Colon (tissue), 2 donors: ENCODE measurements around the gene LDAH.
"Not testable (repeated sequence)": the region's sequence is repeated elsewhere in the genome, so short reads cannot be mapped to it uniquely, and the experiment has no call there.

Source experiments
- FAIRE-seq: peaks from 2 replicates; lab custom pipeline; 2012; peaks lifted over from hg19 to GRCh38; lab: Jason Lieb, UNC
- donor health status: control.
- donor health status: control.

LDAH gene

DNA sequence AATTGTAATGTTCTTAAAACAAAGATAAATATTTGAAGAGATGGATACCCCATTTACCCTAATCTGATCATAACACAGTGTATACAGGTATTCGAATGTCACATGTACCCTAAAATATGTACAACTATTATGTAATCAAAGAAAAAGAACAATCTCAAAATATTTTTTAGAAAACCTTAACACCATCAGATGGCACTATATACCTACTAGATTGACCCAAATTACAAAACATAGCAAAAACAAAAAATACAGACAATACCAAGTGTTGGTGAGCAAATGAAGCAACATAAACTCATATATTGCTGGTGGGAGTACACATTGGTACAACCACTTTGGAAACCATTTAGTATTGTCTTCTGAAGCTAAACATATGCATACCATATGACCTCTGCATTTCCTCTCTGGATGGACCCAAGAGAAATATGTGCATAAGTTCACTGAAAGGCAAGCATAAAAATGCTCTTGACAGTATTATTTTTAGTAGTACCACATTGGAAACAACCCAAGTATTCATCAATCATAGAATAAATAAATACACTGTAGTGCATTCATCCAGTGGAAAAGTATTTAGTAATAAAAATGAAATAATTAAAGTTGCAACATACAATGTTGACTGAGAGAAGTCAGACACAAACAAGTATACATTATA lies 100.2 kb downstream of the LDAH start:
- FAIRE-seq = no peak

- FAIRE-seq = no peak
These were observed 105.3 kb downstream of the LDAH start for GRCh38 chr2:20717641-20718040.

DNA sequence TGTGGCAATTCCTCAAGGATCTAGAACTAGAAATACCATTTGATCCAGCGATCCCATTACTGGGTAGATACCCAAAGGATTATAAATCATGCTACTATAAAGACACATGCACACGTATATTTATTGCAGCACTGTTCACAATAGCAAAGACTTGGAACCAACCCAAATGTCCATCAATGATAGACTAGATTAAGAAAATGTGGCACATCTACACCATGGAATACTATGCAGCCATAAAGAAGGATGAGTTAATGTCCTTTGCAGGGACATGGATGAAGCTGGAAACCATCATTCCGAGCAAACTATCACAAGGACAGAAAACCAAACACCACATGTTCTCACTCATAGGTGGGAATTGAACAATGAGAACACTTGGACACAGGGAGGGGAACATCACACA lies 106.7 kb downstream of the LDAH start:
- FAIRE-seq = not testable (repeated sequence)

- not testable (repeated sequence) for FAIRE-seq
These were observed 108.5 kb downstream of the LDAH start for GRCh38 chr2:20714412-20714811.

DNA sequence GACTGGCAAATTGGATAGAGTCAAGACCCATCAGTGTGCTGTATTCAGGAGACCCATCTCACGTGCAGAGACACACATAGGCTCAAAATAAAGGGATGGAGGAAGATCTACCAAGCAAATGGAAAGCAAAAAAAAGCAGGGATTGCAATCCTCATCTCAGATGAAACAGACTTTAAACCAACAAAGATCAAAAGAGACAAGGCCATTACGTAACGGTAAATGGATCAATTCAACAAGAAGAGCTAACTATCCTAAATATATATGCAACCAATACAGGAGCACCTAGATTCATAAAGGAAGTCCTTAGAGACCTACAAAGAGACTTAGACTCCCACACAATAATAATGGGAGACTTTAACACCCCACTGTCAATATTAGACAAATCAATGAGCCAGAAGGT lies 109.3 kb downstream of the LDAH start:
- not testable (repeated sequence) for FAIRE-seq

- FAIRE-seq = not testable (repeated sequence)
These were observed 111.3 kb downstream of the LDAH start for GRCh38 chr2:20711641-20712040.

- no peak for FAIRE-seq
These were observed 115.3 kb downstream of the LDAH start for GRCh38 chr2:20707601-20708000.

- FAIRE-seq = no peak
These were observed 116.1 kb downstream of the LDAH start for GRCh38 chr2:20706786-20707185.

DNA sequence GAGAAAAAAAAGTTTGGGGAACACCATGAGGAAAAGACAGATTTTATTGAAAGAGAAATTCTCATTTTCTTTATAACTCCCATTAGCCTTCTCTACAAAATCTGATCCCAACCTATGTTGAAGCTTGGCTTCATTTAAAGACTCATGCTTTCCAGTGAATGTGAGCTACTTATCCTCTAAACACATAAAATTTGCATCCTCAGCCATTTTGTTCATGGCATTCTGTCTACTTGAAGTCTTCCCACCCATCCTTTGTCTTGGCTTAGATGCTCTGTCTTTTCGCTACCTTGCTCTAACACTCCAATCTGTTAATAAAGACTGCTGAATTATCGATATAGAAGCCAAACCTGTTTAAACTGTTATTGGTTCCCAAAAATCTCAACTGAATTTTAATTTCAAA lies 116.7 kb downstream of the LDAH start:
- FAIRE-seq = no peak

- no peak for FAIRE-seq
These were observed 118.0 kb downstream of the LDAH start for GRCh38 chr2:20704886-20705285.

DNA sequence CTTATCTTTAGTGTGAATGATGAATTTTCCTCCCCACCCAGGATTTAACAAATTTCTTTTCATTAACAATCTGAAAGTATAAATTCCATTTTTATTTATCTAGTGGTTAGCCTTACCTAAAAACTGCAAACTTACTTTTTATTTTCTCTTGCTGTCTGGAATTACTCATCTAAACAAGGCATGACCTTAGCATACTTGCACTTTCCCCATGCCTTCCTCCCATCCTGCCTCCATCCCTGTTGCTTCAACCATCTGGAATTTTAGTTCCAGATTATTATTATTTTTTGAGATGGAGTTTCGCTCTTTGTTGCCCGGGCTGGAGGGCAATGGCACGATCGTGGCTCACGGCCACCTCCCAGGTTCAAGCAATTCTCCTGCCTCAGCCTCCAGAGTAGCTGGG lies 120.3 kb downstream of the LDAH start:
- no peak for FAIRE-seq

GRCh38 chr2:20698916-20699613 lies 123.8 kb downstream of the LDAH start:
- no peak for FAIRE-seq

DNA sequence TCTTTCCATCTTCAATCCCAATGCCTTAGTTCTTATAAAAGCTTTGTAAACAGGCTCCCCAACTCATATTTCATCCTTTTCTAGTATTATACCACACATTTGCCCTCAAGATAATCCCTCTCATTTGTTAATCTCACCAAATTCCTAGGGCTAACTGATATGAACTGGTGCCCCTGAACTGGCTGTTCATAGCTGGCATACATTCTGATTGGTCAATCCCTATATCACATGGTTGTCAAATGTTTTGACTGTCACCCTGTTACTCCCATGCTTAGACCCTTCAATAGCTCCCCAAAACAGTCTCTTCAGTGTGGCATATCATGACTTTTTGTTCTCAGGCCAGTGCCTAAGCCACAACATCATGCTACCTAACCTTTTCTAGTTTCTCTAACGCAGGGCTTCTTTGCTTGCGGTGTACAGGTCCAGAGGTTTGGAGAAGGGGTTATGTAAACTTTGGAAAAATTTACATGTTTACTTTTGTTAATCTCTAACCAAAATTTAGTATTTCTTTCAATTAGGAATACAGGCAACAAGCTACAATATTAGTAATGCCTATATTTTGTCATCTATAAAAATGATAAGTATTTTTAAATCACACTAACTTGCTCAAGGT lies 125.5 kb downstream of the LDAH start:
- FAIRE-seq = no peak

DNA sequence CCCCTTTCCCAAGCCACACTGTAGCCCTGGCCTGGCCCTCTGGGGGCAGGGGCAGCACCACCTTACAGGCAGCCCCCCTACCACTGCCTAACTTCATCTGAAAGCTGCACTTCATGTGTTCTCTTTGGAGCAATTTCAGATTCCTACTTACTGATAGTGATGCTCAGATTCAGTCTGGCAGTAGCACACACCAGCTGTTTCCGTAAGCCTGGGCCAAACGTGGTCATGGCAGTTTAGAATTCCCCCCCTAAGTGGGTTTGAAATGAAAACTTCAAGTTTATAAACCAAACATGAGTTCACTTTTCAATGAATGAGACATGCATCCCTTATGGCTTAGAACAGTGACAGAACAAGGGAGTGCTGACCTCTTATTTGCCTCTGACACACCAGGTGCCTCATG lies 126.5 kb downstream of the LDAH start:
- FAIRE-seq = no peak

GRCh38 chr2:20693317-20693716 lies 129.6 kb downstream of the LDAH start:
- FAIRE-seq = no peak

GRCh38 chr2:20692081-20692480 lies 130.8 kb downstream of the LDAH start:
- FAIRE-seq = no peak

GRCh38 chr2:20691076-20691734 lies 131.7 kb downstream of the LDAH start:
- no peak for FAIRE-seq

DNA sequence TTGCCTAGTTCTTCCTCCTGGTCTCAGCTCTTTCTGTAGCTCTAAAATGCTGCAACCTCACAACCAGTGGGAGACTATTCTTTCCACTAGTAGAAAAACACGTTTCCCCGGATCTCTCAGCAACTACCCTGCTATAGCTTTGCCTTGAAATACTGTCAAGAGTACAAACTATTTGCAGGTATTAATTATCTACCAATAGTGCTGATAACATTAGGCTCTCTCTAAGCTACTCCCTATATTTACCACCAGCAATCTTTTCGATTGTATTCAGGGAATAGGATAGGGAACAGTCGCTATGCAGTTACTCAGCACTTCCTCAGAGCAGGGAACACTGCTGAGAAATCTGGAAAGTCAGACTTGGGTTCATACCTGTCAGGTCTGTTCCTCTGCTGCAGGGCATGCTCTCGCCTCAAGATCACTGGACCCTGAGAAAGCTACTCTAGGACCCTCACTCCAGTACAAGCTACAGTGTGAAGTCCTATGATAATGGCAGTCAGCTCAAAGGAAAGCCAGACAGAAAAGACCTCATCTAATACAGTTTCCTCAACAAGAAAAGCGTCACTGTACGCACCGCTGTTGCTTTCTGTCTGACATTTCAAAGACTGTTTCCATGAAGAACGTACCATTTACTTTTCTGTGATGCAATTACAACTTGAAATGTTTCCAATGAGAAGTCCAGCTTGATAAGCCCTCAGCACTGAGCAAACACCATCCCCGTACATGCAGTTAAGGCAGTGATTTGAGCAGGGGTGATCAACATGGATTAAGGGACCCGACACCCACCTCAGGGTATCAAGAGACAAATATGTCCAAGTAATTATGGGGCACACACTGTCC lies 133.3 kb downstream of the LDAH start:
- no peak for FAIRE-seq

DNA sequence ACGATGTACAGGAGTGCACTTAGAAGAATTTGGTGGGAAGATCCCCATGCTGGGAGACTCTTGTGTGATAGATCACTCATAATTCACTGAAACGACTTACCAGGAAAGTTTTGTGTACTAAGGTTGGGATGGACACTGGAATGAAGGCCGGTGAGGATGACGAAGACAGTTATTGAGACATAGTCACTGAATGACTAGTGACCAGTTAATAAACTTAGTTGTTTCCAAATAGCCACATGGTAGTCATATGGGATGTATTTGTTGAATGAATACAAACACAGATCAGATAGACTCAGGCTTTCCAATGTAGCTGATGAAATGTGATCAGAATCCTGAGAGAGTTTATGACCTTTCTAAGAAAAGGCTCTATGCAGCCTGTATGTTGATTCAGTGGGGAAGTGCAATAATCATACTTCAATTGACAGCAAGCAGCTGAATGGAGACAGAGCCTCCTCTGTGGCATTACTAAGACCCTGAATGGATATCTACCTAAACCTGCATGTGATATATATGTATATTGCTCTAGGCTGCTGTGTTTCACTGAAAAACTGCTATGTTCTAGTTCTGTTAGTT lies 135.6 kb downstream of the LDAH start:
- FAIRE-seq = no peak

- FAIRE-seq = no peak
These were observed 138.3 kb downstream of the LDAH start for GRCh38 chr2:20684581-20685063.

DNA sequence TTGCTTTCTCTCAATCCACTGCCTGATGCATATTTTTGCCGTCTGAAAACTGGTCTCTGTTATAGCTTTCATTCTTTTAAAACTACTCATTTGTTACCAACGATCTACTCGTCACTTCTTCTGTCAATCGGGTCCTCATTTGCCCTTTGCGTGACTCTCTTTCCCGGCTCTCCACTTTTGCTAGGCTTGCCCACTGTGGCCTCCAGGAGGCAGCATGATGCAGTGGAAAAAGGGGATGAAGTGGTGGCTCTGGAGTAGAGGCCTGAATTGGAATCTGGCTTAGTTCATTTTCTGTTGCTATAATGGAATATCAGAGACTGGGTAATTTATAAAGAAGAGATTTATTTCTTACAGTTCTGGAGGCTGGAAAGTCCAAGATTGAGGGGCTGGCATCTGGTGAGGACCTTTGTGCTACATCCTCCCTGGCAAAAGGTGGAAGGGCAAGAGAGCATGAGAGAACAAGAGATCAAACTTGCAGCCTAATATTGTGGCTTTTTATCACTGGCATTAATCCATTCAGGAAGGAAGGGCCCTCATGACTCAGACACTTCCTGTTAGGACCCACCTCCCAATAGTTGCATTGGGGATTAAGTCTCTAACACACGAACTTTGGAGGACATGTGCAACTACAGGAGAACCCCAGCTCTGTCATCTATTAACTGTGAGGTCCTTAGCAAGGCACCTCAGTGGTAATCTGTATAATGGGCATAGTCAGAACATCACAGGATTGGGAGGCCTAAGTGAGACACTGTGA lies 140.6 kb downstream of the LDAH start:
- FAIRE-seq = no peak
